HL-60/S4 (cell line): ENCODE results near the gene TMEM178B.

Experiments
- in situ Hi-C: fragments of 300-500 bp; cut with MboI; formaldehyde crosslinking; loops from 2 replicates; pipeline ENCODE4 v1.14.3; 2022; ENCODE audit warnings: low sequenced_read_pairs

The TMEM178B gene

GRCh38 chr7:141257597-141257996 lies 183.7 kb downstream of the TMEM178B start:
- in situ Hi-C loops: no loop called here

DNA sequence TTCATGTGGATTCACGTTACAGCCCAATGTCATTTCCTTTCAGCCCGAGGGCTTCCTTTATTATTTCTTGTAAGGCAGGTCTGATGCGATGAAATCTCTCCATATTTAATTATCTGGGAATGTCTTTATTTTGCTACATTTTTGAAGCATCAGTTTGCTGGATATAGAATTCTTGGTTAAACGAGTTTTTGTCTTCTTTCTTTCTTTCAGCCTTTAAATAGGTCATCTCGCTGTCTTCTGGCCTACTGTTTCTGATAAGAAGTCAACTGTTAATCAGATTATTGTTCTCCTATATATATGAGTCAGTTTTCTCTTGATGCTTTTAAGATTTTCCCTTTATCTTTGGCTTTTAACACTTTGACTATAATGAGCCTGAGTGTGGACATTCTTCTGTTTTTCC lies 184.7 kb downstream of the TMEM178B start:
- in situ Hi-C loops: no loop called here

- in situ Hi-C loops: no loop called here
These were observed 188.5 kb downstream of the TMEM178B start for GRCh38 chr7:141262101-141263090.

- in situ Hi-C loops: no loop called here
These were observed 189.6 kb downstream of the TMEM178B start for GRCh38 chr7:141263508-141263907.

- in situ Hi-C loops: no loop called here
These were observed 190.1 kb downstream of the TMEM178B start for GRCh38 chr7:141263983-141264382.

DNA sequence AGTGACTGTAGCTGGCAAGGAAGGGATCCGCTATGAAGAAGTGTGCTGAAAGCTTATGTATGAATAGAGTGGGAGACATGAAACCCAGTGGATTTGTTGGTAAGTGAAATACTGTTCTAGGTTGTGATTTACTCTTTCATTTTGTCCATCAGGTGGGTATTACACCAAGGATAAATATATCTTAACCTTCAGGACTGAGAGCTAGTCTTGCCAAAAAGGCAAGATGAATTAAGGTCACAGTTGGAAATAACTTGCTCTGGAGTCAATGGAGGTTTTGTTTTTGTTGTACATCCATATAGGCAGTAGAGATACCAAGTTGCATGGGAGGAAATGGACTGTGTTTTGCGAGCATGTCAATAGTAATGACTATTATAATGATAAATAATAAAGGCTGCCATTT lies 190.6 kb downstream of the TMEM178B start:
- in situ Hi-C loops: no loop called here

- in situ Hi-C loops: no loop called here
These were observed 191.8 kb downstream of the TMEM178B start for GRCh38 chr7:141265668-141266067.

DNA sequence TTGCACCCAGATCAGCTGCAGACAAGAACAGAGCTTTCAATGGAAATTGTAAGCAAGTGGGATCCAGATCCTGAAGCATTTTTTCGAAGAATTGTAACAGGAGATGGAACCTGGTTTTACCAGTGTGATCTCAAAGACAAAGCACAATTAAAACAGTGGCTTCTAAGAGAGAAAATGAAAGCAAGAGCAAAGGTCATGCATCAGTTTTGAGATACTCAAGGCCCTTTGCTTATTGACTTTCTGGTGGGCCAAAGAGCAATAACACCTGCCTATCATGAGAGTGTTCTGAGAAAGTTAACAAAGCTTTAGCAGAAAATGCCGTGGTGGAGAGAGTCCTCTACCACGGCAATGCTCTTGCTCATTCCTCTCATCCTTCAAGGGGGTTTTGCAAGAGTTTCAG lies 194.8 kb downstream of the TMEM178B start:
- in situ Hi-C loops: no loop called here

- in situ Hi-C loops: no loop called here
These were observed 197.6 kb downstream of the TMEM178B start for GRCh38 chr7:141271451-141271850.

DNA sequence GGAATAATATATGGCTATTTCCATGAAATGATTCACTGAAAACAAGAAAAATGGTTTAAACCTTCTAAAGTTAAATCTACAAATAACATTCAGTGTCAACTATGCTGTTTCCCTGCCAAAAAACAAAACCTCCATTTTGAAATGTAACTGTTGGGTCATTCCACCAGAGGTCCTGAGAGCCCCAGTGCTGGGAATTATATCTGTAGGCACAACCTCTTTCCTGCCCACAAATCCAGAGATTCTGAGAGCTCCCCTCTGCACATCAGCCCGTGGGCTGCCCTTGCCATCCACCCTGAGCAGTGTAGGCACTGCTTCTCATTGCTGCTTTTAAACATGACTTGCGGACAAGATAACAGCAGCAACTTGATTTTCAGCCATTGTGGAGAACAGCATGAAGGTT lies 198.6 kb downstream of the TMEM178B start:
- in situ Hi-C loops: no loop called here

GRCh38 chr7:141275350-141275749 lies 201.5 kb downstream of the TMEM178B start:
- in situ Hi-C loops: no loop called here

GRCh38 chr7:141276031-141276430 lies 202.2 kb downstream of the TMEM178B start:
- in situ Hi-C loops: no loop called here

GRCh38 chr7:141280100-141280499 lies 206.2 kb downstream of the TMEM178B start:
- in situ Hi-C loops: no loop called here

GRCh38 chr7:141281311-141281710 lies 207.4 kb downstream of the TMEM178B start:
- in situ Hi-C loops: no loop called here

DNA sequence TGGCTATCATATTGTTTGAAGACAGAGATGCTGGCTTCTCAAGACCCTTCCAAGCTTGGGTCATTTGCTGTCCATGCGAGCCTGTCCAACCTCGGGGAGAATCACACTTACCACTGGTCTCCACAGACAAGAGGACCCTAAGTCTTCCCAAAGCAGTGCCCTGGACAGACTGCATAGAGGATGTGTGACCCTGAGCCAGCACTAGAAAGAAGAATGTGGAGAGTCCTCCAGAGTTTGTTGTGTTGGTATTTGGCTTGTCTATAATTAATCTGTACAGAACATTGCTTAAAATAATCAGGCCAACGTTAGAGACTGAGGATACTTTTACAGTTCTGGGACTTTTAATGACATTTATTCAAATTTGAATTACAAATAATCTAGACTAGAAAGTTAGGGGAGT lies 212.7 kb downstream of the TMEM178B start:
- in situ Hi-C loops: no loop called here

GRCh38 chr7:141287936-141288335 lies 214.1 kb downstream of the TMEM178B start:
- in situ Hi-C loops: no loop called here

DNA sequence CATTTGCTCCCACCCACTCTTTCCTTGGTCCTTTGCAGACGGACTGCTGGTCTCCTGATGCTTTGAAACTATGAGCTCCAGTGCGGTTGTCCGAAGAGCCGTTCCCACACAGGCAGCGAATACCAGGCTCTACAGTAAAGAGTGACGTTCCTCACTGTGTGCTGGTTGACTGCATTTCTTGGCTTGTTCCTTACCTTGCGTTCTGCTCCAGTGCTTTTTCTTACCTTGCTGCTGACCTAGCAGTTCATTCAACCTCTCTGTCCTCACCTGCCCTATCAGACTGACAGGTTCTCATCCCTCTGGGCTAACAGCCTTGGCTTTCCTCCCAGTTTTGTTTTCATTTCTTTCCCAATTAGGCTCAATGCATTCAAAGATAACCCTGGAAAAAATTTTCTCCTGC lies 214.8 kb downstream of the TMEM178B start:
- in situ Hi-C loops: no loop called here

- in situ Hi-C loops: no loop called here
These were observed 216.5 kb downstream of the TMEM178B start for GRCh38 chr7:141290365-141290764.

- in situ Hi-C loops: no loop called here
These were observed 217.1 kb downstream of the TMEM178B start for GRCh38 chr7:141290973-141291372.

DNA sequence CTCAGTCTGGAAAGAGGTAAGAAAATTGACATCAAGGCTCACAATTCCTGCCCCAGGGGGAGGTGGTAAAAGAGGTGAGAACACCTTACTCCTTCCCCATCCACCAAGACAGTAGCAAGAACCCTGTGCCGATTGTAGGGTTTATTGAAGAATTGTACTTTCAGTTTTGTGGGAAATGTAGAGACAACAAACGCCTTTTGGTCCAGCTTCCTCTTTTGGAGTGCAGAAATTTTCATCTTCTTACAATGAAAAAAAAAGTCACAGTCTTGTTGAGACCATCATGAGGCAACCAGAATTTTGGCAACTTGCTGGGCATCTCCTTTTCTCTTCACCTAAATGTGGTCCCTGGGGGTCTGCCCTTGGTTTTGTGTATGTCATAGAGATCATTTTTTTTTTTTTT lies 217.7 kb downstream of the TMEM178B start:
- in situ Hi-C loops: no loop called here

- in situ Hi-C loops: no loop called here
These were observed 220.4 kb downstream of the TMEM178B start for GRCh38 chr7:141294143-141294829.

GRCh38 chr7:141295367-141295895 lies 221.6 kb downstream of the TMEM178B start:
- in situ Hi-C loops: no loop called here
